HCT116 (cell line): ENCODE data around the gene KCTD19. TPM values are rescaled to one million over a fixed set of nuclear protein-coding genes. Genes with fewer than 3 reads are reported as not detected.

ENCODE experiments used
- ATAC-seq: fragments of 200-7000 bp; cut with Tn5 transposase; 2 replicates; pipeline ENCODE4 v1.9.1; 2020; ENCODE audit warnings: mild to moderate bottlenecking, moderate library complexity
- BruUV-seq: library from RNA; stranded (reverse); fragments of 400-500 nt; replicated peaks from 2 replicates; lab custom pipeline; 2021; lab: Mats Ljungman, UMichigan
- CTCF ChIA-PET: fragments of 300-600 bp; sonication (Branson Sonifier 250); formaldehyde crosslinking; loops from one replicate; lab custom pipeline; 2021; ENCODE audit warnings: antibody characterized with exemption; lab: Charles Lee
- POLR2A ChIA-PET: fragments of 300-600, 350-600 bp; sonication (Branson Sonifier 250); formaldehyde crosslinking; loops from one replicate; lab custom pipeline; 2021; ENCODE audit warnings: antibody characterized with exemption; lab: Charles Lee
- RAD21 ChIA-PET, 2 experiments: fragments of 300-600 bp; sonication (Branson Sonifier 250); formaldehyde crosslinking; loops; one replicate each; lab custom pipeline; 2023; ENCODE audit warnings: low total read pairs in 2 of 2; ENCODE audit not compliant: uncharacterized antibody in 2 of 2, unreplicated experiment in 2 of 2, low non-redundant PET in 1 of 2; lab: Charles Lee
- DNase-seq: peaks from one replicate; pipeline ENCODE4 v3.0.0-alpha.2; 2010; ENCODE audit warnings: low read depth, low spot score
- H2AFZ ChIP-seq: fragments of 200-600 bp; shearing (Covaris generic), sonication (generic); 2 replicates; pipeline ENCODE4 v1.6.1; 2017; ENCODE audit warnings: low read depth, mixed run types, mixed read lengths, antibody characterized with exemption, low read length; ENCODE audit not compliant: poor library complexity, severe bottlenecking
- H3K27ac ChIP-seq: 2 replicates; pipeline ENCODE4 v1.5.1; 2012; ENCODE audit warnings: low read depth, low read length
- H3K27me3 ChIP-seq: fragments of 200-600 bp; sonication (generic); 2 replicates; pipeline ENCODE4 v1.6.1; 2016; ENCODE audit warnings: mixed run types, low read length, mixed read lengths; ENCODE audit not compliant: insufficient read depth
- H3K36me3 ChIP-seq, 2 experiments: fragments of 200-500 bp in 1 of 2; fragments of 200-600 bp in 1 of 2; sonication (Bioruptor generic) in 1 of 2; sonication (generic) in 1 of 2; 2 replicates each; pipeline versions ENCODE4 v1.5.1 to v1.6.1; 2014 to 2016; ENCODE audit warnings: low read length in 2 of 2, inconsistent platforms in 1 of 2, mixed read lengths in 1 of 2, mixed run types in 1 of 2; ENCODE audit not compliant: insufficient read depth in 2 of 2, control insufficient read depth in 1 of 2
- H3K4me1 ChIP-seq, 2 experiments: fragments of 200-600 bp in 1 of 2; sonication (generic) in 1 of 2; 2 replicates each; pipeline versions ENCODE4 v1.5.1 to v1.6.1; 2012 to 2017; ENCODE audit warnings: low read length in 2 of 2, inconsistent platforms in 1 of 2, mild to moderate bottlenecking in 1 of 2, mixed read lengths in 1 of 2, mixed run types in 1 of 2, moderate library complexity in 1 of 2; ENCODE audit not compliant: insufficient read depth in 2 of 2, control insufficient read depth in 1 of 2
- H3K4me2 ChIP-seq: fragments of 200-600 bp; sonication (generic); 2 replicates; pipeline ENCODE4 v1.6.1; 2017; ENCODE audit warnings: mixed run types, low read length, mixed read lengths
- H3K4me3 ChIP-seq, 2 experiments: fragments of 200-600 bp in 1 of 2; sonication (generic) in 1 of 2; replicated peaks in 1 of 2; 2 replicates each; pipeline ENCODE4 v1.5.1; 2011 to 2016; ENCODE audit warnings: low read length in 2 of 2, control low read depth in 1 of 2, low read depth in 1 of 2, mild to moderate bottlenecking in 1 of 2, mixed read lengths in 1 of 2, mixed run types in 1 of 2
- H3K79me2 ChIP-seq: fragments of 200-600 bp; sonication (generic); 2 replicates; pipeline ENCODE4 v1.6.1; 2017; ENCODE audit warnings: mild to moderate bottlenecking, mixed run types, low read length, moderate library complexity, mixed read lengths; ENCODE audit not compliant: insufficient read depth
- H3K9ac ChIP-seq: fragments of 200-600 bp; sonication (generic); 2 replicates; pipeline ENCODE4 v1.6.1; 2016; ENCODE audit warnings: low read length, mixed read lengths
- H3K9me2 ChIP-seq: fragments of 200-600 bp; sonication (generic), shearing (Covaris generic); 2 replicates; pipeline ENCODE4 v1.6.1; 2017; ENCODE audit warnings: mixed run types, mild to moderate bottlenecking, moderate library complexity; ENCODE audit not compliant: insufficient read depth
- H3K9me3 ChIP-seq, 2 experiments: fragments of 200-500 bp in 1 of 2; fragments of 200-600 bp in 1 of 2; sonication (Bioruptor generic) in 1 of 2; sonication (generic) in 1 of 2; 2 replicates each; pipeline ENCODE4 v1.6.1; 2014 to 2017; ENCODE audit warnings: low read length in 2 of 2, mixed read lengths in 2 of 2, inconsistent platforms in 1 of 2, low read depth in 1 of 2, mild to moderate bottlenecking in 1 of 2, mixed run types in 1 of 2, moderate library complexity in 1 of 2; ENCODE audit not compliant: control insufficient read depth in 1 of 2, insufficient read depth in 1 of 2
- H4K20me1 ChIP-seq: fragments of 200-600 bp; sonication (generic), shearing (Covaris generic); 2 replicates; pipeline ENCODE4 v1.6.1; 2017; ENCODE audit warnings: mixed run types, mild to moderate bottlenecking, moderate library complexity; ENCODE audit not compliant: insufficient read depth
- CEBPB ChIP-seq: IDR thresholded peaks from 2 replicates; pipeline ENCODE4 v1.6.1; 2012; ENCODE audit warnings: low read depth
- CTCF ChIP-seq, 3 experiments: fragments of 200-600 bp in 1 of 3; sonication (generic) in 1 of 3; IDR thresholded peaks in 2 of 3; conservative IDR thresholded peaks in 1 of 3; 2 replicates each; pipeline ENCODE4 v1.5.1; 2012 to 2017; ENCODE audit warnings: low read depth in 2 of 3, low read length in 2 of 3, antibody characterized with exemption in 1 of 3, borderline replicate concordance in 1 of 3, control low read depth in 1 of 3, mild to moderate bottlenecking in 1 of 3, mixed read lengths in 1 of 3, mixed run types in 1 of 3, moderate library complexity in 1 of 3; ENCODE audit not compliant: insufficient read depth in 1 of 3
- EGR1 ChIP-seq: IDR thresholded peaks from 2 replicates; pipeline ENCODE4 v1.6.1; 2012; ENCODE audit warnings: low read depth
- ELF1 ChIP-seq: IDR thresholded peaks from 2 replicates; pipeline ENCODE4 v1.6.1; 2012; ENCODE audit warnings: low read depth, borderline replicate concordance
- EZH2 ChIP-seq: fragments of 200-600 bp; sonication (generic); IDR thresholded peaks from 2 replicates; pipeline ENCODE4 v1.6.1; 2017; ENCODE audit warnings: antibody characterized with exemption, mixed run types
- EZH2phosphoT487 ChIP-seq: fragments of 200-600 bp; IDR thresholded peaks from 2 replicates; pipeline ENCODE4 v1.6.1; 2018; ENCODE audit warnings: antibody characterized with exemption, borderline replicate concordance
- FOSL1 ChIP-seq: IDR thresholded peaks from 2 replicates; pipeline ENCODE4 v1.6.1; 2012; ENCODE audit warnings: low read depth
- JUND ChIP-seq: IDR thresholded peaks from 2 replicates; pipeline ENCODE4 v1.6.1; 2012
- MAX ChIP-seq: IDR thresholded peaks from 2 replicates; pipeline ENCODE4 v1.6.1; 2012
- POLR2A ChIP-seq: IDR thresholded peaks from 2 replicates; pipeline ENCODE4 v1.7.0; 2011; ENCODE audit warnings: borderline replicate concordance; ENCODE audit not compliant: insufficient read depth, insufficient read length; ENCODE audit errors: extremely low read depth
- POLR2AphosphoS5 ChIP-seq: IDR thresholded peaks from 2 replicates; pipeline ENCODE4 v1.6.1; 2011; ENCODE audit warnings: mild to moderate bottlenecking, low read depth, low read length, moderate library complexity
- RAD21 ChIP-seq: IDR thresholded peaks from 2 replicates; pipeline ENCODE4 v1.6.1; 2012; ENCODE audit warnings: low read depth, mild to moderate bottlenecking
- REST ChIP-seq: IDR thresholded peaks from 2 replicates; pipeline ENCODE4 v1.6.1; 2012; ENCODE audit warnings: low read depth
- SP1 ChIP-seq: IDR thresholded peaks from 2 replicates; pipeline ENCODE4 v1.6.1; 2012; ENCODE audit warnings: low read depth
- SRF ChIP-seq: IDR thresholded peaks from 2 replicates; pipeline ENCODE4 v1.6.1; 2012; ENCODE audit warnings: low read depth
- TCF7L2 ChIP-seq: IDR thresholded peaks from 2 replicates; pipeline ENCODE4 v1.7.0; 2011; ENCODE audit warnings: borderline replicate concordance, inconsistent platforms; ENCODE audit not compliant: insufficient read depth, insufficient read length; ENCODE audit errors: extremely low read depth
- YY1 ChIP-seq: IDR thresholded peaks from 2 replicates; pipeline ENCODE4 v1.6.1; 2011; ENCODE audit warnings: low read length, low read depth, moderate library complexity, mild to moderate bottlenecking; ENCODE audit not compliant: insufficient replicate concordance; ENCODE audit errors: extremely low read depth
- ZBTB33 ChIP-seq: IDR thresholded peaks from 2 replicates; pipeline ENCODE4 v1.6.1; 2011; ENCODE audit warnings: mild to moderate bottlenecking, low read length, moderate library complexity; ENCODE audit not compliant: insufficient replicate concordance; ENCODE audit errors: extremely low read depth
- ZNF274 ChIP-seq: fragments of 200-500 bp; sonication (Bioruptor generic); IDR thresholded peaks from 2 replicates; pipeline ENCODE4 v1.6.1; 2014; ENCODE audit warnings: mild to moderate bottlenecking, low read depth, low read length, inconsistent platforms
- intact Hi-C: fragments of 100-400 bp; cut with micrococcal nuclease; formaldehyde crosslinking; loops from 2 replicates; pipeline ENCODE4 v1.10.0; 2022
- total RNA-seq: library from RNA; stranded (reverse); gene quantifications from one replicate; pipeline ENCODE4 v1.2.1, GENCODE V29; 2021; ENCODE audit not compliant: unreplicated experiment

KCTD19 gene
- total RNA-seq, 1 experiment from 2014 or later, result not detected

GRCh38 chr16:67327743-67328142 is 1.2 kb upstream of the KCTD19 start:
- Histone ChIP-seq H3K4me2 (no peak overlapping the region), H3K4me3 (no peak overlapping the region), H3K27me3 (peaks cover 8% of the 10 kb centered on the region; the same call in 1 of the 2 replicates), H3K4me1 (no peaks in the 10 kb centered on the region), H3K9ac (no peak overlapping the region), H3K36me3 (no peaks in the 10 kb centered on the region), H3K27ac (no peak overlapping the region), H3K9me2 (no peaks in the 10 kb centered on the region), H3K79me2 (no peaks in the 10 kb centered on the region), H3K9me3 (no peaks in the 10 kb centered on the region), H4K20me1 (no peaks in the 10 kb centered on the region), H2AFZ (no peak overlapping the region)
- BruUV-seq, result no TSS peak
- no peak for DNase-seq
- ATAC-seq, result no peak
- TF ChIP-seq ZBTB33 (no peak), ELF1 (no peak), RAD21 (no peak), POLR2AphosphoS5 (no peak), SRF (no peak), FOSL1 (no peak), TCF7L2 (no peak), REST (no peak), SP1 (no peak), CTCF (IDR thresholded peaks at IDR 0.05 in 2 of 3, conservative IDR thresholded peaks at IDR 0.05 in 1 of 3; ENCODE audit: borderline replicate concordance in 1 of 3, insufficient read depth in 1 of 3, low read depth in 2 of 3, low read length in 2 of 3) (no peak), EZH2 (no peak), YY1 (no peak), EGR1 (no peak), EZH2phosphoT487 (no peak), ZNF274 (no peak), POLR2A (no peak), CEBPB (no peak), JUND (no peak), MAX (no peak)
- ChIA-PET POLR2A (no interaction called here), CTCF (no interaction called here), RAD21 (no interaction called here)
- intact Hi-C loops, result no loop called here
